ENCODE data around the gene E2F2. TPM values are rescaled to one million over a fixed set of nuclear protein-coding genes. Genes with fewer than 3 reads are reported as not detected.

E2F2 gene
- total RNA-seq, 4 donors from 2014 or later = 4.5 to 12.9 (median 8.4) TPM

- WGBS = 48% methylated on average over 12 of the region's 12 CpGs
These were observed 60.6 kb downstream of the E2F2 start for GRCh38 chr1:23470282-23471070.

DNA sequence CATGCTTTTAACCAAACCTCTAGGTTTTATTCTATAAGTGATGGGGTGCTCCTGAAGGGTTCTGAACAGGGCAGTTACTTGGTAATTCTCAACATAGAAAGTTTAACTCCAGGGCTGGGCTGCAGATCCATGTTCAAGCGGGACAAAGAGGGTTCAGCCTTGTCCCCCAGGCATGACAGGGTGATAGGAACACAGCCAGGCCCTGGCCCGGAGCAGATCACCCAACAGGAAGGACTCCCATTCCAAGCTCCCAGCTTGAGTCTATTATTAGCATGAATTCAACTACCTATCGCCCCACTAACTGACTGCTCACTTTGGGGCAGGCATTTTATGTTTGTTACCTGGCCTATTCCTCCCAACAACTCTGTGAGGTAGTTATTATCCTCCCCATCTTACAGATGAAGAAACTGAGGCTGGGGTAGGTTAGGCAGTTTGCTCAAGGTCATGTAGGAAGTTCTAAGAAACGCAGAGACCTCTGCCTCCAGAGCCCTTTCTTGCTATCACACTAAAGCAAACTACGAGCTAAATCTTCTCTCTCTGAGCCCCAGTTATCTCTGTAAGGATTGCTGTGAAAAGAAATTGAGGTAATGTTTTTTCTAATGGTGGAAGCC, 61.6 kb downstream of the E2F2 start:
- TF ChIP-seq, protein P1, sequence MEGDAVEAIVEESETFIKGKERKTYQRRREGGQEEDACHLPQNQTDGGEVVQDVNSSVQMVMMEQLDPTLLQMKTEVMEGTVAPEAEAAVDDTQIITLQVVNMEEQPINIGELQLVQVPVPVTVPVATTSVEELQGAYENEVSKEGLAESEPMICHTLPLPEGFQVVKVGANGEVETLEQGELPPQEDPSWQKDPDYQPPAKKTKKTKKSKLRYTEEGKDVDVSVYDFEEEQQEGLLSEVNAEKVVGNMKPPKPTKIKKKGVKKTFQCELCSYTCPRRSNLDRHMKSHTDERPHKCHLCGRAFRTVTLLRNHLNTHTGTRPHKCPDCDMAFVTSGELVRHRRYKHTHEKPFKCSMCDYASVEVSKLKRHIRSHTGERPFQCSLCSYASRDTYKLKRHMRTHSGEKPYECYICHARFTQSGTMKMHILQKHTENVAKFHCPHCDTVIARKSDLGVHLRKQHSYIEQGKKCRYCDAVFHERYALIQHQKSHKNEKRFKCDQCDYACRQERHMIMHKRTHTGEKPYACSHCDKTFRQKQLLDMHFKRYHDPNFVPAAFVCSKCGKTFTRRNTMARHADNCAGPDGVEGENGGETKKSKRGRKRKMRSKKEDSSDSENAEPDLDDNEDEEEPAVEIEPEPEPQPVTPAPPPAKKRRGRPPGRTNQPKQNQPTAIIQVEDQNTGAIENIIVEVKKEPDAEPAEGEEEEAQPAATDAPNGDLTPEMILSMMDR (IDR thresholded peaks at IDR 0.05) = no peak
- TF ChIP-seq EP300 (IDR thresholded peaks at IDR 0.05) (no peak), POLR2AphosphoS5 (IDR thresholded peaks at IDR 0.05) (no peak), POLR2A (IDR thresholded peaks at IDR 0.05) (no peak)
- no peaks in the 10 kb centered on the region for H3K36me3 ChIP-seq
- H3K27me3 ChIP-seq = no peaks in the 10 kb centered on the region
- H3K27ac ChIP-seq = peak overlapping the region; percentile 46
- H3K9me3 ChIP-seq = no peaks in the 10 kb centered on the region
- peaks cover 52% of the 10 kb centered on the region for H3K4me1 ChIP-seq
- no peak overlapping the region for H3K4me3 ChIP-seq
- no peak for DNase-seq (ENCODE audit: low spot score in 2 of 2)
- 66% methylated on average over 5 of the region's 5 CpGs for WGBS

More at GRCh38 chr1:23470282-23471070, 60.6 kb downstream of the E2F2 start:
- Histone ChIP-seq H3K4me1 (peaks cover 62% of the 10 kb centered on the region), H3K27ac (peak overlapping the region; percentile 46), H3K36me3 (no peaks in the 10 kb centered on the region), H3K27me3 (no peaks in the 10 kb centered on the region), H3K9me3 (no peaks in the 10 kb centered on the region), H3K4me3 (no peak overlapping the region)
- TF ChIP-seq, protein P1 (IDR thresholded peaks at IDR 0.05) = no peak
- TF ChIP-seq POLR2A (IDR thresholded peaks at IDR 0.05) (no peak), POLR2AphosphoS5 (IDR thresholded peaks at IDR 0.05) (no peak), EP300 (IDR thresholded peaks at IDR 0.05) (no peak)
- no peak for DNase-seq (ENCODE audit: low spot score in 2 of 2)

DNA sequence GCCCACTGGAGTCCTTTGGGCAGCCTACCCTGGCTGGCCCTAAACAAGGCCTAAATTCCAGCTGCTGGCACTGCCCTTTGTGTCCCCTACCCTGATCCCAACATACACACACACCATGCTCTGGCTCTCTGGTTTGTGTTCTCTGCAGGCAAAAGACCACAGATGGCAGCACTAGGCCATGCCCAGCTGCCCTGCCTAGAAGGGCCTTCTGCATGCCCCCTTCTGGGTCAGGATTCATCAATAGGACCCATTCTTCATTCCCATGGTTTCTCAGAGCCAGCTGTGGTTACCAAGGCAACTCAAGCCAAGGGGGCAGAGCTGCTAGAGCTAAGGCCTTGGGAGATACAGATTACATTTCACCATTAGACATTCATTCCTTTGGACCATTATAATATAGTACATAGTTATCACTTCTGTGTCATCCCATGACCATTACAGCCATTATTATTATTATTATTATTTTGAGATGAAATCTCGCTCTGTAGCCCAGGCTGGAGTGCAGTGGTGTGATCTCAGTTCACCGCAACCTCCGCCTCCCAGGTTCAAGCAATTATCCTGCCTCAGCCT, 64.5 kb downstream of the E2F2 start:
- WGBS = 98% methylated on average over 3 of the region's 3 CpGs
- Histone ChIP-seq H3K4me3 (no peak overlapping the region), H3K27me3 (no peaks in the 10 kb centered on the region), H3K27ac (no peak overlapping the region), H3K36me3 (no peaks in the 10 kb centered on the region), H3K4me1 (peaks cover 23% of the 10 kb centered on the region), H3K9me3 (no peaks in the 10 kb centered on the region)
- DNase-seq (ENCODE audit: low spot score in 2 of 2) = no peak
- TF ChIP-seq POLR2AphosphoS5 (IDR thresholded peaks at IDR 0.05) (no peak), EP300 (IDR thresholded peaks at IDR 0.05) (no peak), POLR2A (IDR thresholded peaks at IDR 0.05) (no peak)
- TF ChIP-seq, protein P1 (IDR thresholded peaks at IDR 0.05) = no peak

GRCh38 chr1:23463286-23463685, 67.7 kb downstream of the E2F2 start:
- H3K4me3 ChIP-seq = no peak overlapping the region
- no peak overlapping the region for H3K27ac ChIP-seq
- no peak for TF ChIP-seq POLR2A (IDR thresholded peaks at IDR 0.05)
- no peaks in the 10 kb centered on the region for H3K9me3 ChIP-seq
- H3K4me1 ChIP-seq = no peaks in the 10 kb centered on the region
- no peaks in the 10 kb centered on the region for H3K36me3 ChIP-seq
- DNase-seq (ENCODE audit: low spot score in 2 of 2) = no peak
- H3K27me3 ChIP-seq = no peaks in the 10 kb centered on the region
- 71% methylated on average over 3 of the region's 3 CpGs for WGBS

DNA sequence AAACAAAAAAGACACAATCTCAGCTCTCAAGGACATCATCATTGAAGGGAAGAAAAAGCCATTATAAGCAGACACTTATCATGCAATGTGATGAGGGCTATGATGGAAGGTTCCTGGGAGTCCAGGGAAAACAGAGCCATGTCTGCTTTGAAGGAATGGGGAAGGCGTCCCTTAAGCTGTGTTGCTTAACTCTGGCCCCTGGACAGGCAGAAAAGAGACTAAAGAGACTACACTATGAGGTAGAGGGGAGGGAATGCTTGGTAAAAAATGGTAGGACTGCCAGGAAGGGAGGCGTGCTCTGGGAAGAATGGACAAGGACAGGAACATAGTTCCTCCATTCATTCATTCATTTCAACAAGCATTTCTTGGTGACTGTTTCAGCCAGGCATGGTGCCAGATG, 68.3 kb downstream of the E2F2 start:
- TF ChIP-seq EP300 (IDR thresholded peaks at IDR 0.05) (no peak), POLR2A (IDR thresholded peaks at IDR 0.05) (no peak), POLR2AphosphoS5 (IDR thresholded peaks at IDR 0.05) (no peak)
- TF ChIP-seq, protein P1 (IDR thresholded peaks at IDR 0.05) = no peak
- Histone ChIP-seq H3K9me3 (no peaks in the 10 kb centered on the region), H3K4me1 (peaks cover 3% of the 10 kb centered on the region), H3K27me3 (no peaks in the 10 kb centered on the region), H3K4me3 (no peak overlapping the region), H3K27ac (no peak overlapping the region), H3K36me3 (no peaks in the 10 kb centered on the region)
- 96% methylated on average over 2 of the region's 2 CpGs for WGBS
- no peak for DNase-seq (ENCODE audit: low spot score in 2 of 2)
